Adipose tissue (tissue), 3 donors: ENCODE measurements around the gene BPTF. TPM values are rescaled to one million over a fixed set of nuclear protein-coding genes. Genes with fewer than 3 reads are reported as not detected.
"Not testable (repeated sequence)": the region's sequence is repeated elsewhere in the genome, so short reads cannot be mapped to it uniquely, and the experiment has no call there.

Experiments used
- H3K27ac ChIP-seq: one replicate; pipeline ENCODE4 v1.5.1; 2013; ENCODE audit warnings: low read depth, low read length
- WGBS, 3 donors: extraction: QIAGEN DNeasy Blood & Tissue Kit; methylation state at CpG; one replicate each; pipeline ENCODE4 v1.1.7; 2013; 5-methylcytosine and 5-hydroxymethylcytosine counted together
- polyA plus RNA-seq, 3 donors: library from polyadenylated mRNA; stranded (reverse); fragments of 200-250 nt; gene quantifications; one replicate each; pipeline ENCODE4 v1.2.3, GENCODE V29; 2013
- donor health status: healthy with polysubstance abuse.
- donor health status: Bipolar disorder and iron deficiency.
- donor health status: healthy.

The BPTF gene
- polyA plus RNA-seq, 3 donors: 10.6 to 23.1 (median 18.0) TPM

DNA sequence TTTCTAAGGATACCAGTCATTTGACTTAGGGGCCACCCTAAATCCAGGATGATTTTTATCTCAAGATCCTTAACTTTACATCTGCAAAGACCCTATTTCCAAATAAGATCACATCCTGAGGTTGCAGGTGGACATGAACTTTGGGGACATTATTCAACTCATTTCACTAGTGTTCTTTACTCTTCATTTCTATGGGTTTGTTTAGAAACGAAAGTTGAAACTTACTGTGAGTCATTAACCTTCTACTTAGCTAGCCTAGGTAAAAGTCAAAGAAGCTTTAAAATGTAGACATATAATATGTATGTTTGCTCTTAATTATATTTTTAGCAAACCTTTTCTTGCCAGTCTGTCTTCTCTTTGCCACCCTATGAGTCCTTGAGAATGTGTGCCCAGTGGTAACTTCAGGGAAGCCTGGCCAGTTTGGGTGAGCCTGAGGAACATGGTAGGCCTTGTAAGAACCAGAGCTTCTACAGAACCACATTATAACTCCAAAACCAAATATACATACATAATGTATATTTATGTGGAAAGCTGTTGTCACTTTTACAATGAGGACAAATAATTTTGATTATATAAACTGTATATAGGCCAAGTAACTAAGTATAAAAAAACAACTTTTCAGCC is 38.4 kb downstream of the BPTF start:
- no peak overlapping the region for H3K27ac ChIP-seq
- 83 to 89% (median 87%) methylated on average over 1 of the region's 1 CpG for WGBS, 3 donors

- H3K27ac ChIP-seq: no peak overlapping the region
- 21 to 44% (median 38%) methylated on average over 1 of the region's 1 CpG for WGBS, 3 donors
These were observed 40.1 kb downstream of the BPTF start for GRCh38 chr17:67865438-67865837.

- 80 to 87% (median 85%) methylated on average over 4 of the region's 4 CpGs for WGBS, 3 donors
- H3K27ac ChIP-seq: no peak overlapping the region
These were observed 42.3 kb downstream of the BPTF start for GRCh38 chr17:67867591-67867990.

DNA sequence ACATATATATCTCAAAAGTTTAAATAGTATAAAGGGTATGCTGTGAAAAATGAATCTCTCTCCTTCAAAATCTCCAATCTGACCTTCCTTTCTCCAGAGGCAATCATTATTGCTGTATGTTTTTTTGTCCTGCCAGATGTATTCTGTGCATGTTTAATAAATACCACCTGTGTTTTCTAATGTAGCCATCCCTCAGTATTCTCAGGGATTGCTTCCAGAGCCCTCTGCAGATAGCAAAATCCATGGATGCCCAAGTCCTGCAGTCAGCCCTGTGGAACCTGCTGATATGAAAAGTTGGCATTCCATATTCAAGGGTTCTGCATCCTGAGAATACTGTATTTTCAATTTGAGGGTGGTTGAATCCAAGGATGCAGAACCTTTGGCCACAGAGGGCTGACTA is 42.9 kb downstream of the BPTF start:
- no peak overlapping the region for H3K27ac ChIP-seq

DNA sequence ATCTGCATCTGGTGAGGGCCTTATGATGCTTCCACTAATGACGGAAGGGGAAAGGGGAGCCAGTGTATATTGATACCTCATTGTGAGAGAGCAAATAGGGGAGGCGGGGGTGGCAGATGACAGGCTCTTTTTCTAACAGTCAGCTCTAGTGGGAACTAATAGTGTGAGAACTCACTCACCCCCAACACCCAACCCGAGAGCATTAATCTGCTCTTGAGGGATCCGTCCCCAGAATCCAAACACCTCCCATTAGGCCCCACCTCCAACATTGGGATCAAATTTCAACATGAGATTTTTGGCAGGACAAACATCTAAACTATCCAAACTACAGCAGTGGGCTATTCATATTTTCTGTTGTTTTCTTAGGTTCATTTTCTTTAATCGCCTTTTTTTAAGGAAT is 54.4 kb downstream of the BPTF start:
- no peak overlapping the region for H3K27ac ChIP-seq
- WGBS, 3 donors: 79 to 80% (median 79%) methylated on average over 5 of the region's 5 CpGs

GRCh38 chr17:67881083-67881482 is 55.8 kb downstream of the BPTF start:
- 79 to 92% (median 87%) methylated on average over 1 of the region's 1 CpG for WGBS, 3 donors
- no peak overlapping the region for H3K27ac ChIP-seq

- no peak overlapping the region for H3K27ac ChIP-seq
- WGBS, 3 donors: 18 to 43% (median 18%) methylated on average over 1 of the region's 1 CpG
These were observed 59.4 kb downstream of the BPTF start for GRCh38 chr17:67884741-67885140.

DNA sequence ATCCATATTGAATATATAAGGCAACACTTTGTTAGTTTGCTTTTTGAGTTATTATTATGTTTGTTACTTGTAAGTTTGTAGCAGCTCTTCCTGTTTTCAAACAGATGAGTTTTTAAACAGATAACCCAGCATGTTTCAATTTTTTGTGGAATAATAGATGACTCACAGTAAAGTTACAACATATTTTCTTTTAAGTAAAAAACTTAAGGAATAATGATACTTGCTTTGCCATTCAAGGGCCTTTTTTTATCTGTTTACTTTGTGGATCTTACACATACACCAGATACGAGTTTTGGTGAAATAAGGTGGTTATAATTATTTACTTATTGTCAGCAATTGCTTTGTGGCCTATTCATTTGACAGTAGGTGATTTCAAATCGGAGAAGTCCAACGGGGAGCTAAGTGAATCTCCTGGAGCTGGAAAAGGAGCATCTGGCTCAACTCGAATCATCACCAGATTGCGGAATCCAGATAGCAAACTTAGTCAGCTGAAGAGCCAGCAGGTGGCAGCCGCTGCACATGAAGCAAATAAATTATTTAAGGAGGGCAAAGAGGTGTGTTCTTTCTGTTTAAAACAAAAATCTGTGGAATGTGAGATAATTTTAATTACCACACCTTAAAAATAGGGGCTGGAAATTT is 66.3 kb downstream of the BPTF start:
- WGBS, 3 donors: 44 to 67% (median 66%) methylated on average over 6 of the region's 6 CpGs
- no peak overlapping the region for H3K27ac ChIP-seq

DNA sequence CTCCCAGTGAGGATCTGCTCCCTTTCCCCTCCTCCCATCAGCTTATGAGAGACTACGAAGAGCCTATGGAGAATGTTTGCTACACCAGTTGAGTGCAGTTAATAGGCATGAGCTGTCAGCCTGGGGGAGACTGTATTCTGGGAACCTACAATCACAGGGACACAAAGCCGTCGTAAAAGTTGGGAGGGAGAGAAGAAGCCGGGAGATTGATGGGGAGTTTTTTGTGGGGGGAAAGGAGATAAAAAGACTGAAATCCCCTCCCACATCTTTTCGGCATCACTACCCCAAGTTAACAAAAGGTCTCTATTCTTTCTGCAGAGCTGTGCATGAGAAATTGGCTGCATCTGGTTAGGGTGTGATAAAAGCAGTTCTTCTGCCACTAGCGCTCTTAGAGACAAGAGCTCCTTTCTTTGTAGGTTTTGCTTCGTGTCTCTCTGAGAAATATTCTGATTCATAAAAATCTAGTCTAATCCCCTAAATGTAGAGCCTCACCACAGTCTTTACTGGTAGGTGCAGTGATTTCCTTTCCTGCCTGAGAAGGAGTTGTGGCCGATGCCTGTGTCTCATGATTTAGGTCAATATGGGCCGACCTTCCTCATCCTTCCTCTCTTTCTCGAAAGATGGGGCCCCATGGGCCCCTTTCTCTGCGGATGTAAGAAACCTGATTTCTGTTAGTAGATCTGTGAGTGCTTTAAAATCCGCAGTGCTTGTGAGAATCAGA is 77.4 kb downstream of the BPTF start:
- 84 to 91% (median 86%) methylated on average over 12 of the region's 12 CpGs for WGBS, 3 donors
- H3K27ac ChIP-seq: no peak overlapping the region

GRCh38 chr17:67905298-67905697 is 80.0 kb downstream of the BPTF start:
- not testable (repeated sequence) for H3K27ac ChIP-seq
- WGBS, 3 donors: 58 to 80% (median 75%) methylated on average over 2 of the region's 2 CpGs

DNA sequence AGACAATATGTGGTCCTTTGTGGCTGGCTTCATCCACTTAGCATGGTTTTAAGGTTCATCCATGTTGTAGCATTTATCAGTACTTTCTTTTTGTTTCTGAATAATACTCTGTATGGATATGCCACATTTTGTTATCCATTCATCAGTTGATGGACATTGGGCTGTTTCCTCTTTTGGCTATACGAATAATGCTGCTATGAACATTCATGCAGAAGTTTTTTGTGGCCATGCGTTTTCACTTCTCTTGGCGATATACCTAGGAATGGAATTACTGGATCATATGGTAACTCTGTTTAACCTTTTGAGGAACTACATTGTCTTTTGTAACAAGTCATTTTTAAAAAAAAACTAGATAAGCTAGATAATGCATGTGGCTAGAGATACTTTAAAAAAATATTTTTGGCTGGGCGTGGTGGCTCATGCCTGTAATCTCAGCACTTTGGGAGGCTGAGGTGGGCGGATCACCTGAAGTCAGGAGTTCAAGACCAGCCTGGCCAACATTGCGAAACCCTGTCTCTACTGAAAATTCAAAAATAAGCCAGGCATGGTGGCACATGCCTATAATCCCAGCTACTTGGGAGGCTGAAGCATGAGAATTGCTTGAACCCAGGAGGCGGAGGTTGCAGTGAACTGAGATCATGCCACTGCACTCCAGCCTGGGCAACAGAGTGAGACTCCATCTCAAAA is 85.0 kb downstream of the BPTF start:
- WGBS, 3 donors: 93 to 97% (median 94%) methylated on average over 7 of the region's 7 CpGs
- H3K27ac ChIP-seq: not testable (repeated sequence)

DNA sequence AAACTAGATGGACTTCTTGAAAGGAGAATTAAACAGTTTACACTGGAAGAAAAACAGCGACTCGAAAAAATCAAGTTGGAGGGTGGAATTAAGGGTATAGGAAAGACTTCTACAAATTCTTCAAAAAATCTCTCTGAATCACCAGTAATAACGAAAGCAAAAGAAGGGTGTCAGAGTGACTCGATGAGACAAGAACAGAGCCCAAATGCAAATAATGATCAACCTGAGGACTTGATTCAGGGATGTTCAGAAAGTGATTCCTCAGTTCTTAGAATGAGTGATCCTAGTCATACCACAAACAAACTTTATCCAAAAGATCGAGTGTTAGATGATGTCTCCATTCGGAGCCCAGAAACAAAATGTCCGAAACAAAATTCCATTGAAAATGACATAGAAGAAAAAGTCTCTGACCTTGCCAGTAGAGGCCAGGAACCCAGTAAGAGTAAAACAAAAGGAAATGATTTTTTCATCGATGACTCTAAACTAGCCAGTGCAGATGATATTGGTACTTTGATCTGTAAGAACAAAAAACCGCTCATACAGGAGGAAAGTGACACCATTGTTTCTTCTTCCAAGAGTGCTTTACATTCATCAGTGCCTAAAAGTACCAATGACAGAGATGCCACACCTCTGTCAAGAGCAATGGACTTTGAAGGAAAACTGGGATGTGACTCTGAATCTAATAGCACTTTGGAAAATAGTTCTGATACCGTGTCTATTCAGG is 85.9 kb downstream of the BPTF start:
- 97% methylated on average over 10 of the region's 10 CpGs for WGBS, 3 donors
- no peak overlapping the region for H3K27ac ChIP-seq

DNA sequence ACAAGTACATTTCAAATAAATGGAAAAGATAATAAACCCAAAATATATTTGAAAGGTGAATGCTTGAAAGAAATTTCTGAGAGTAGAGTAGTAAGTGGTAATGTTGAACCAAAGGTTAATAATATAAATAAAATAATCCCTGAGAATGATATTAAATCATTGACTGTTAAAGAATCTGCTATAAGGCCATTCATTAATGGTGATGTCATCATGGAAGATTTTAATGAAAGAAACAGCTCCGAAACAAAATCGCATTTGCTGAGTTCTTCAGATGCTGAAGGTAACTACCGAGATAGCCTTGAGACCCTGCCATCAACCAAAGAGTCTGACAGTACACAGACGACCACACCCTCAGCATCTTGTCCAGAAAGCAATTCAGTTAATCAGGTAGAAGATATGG is 86.8 kb downstream of the BPTF start:
- WGBS, 3 donors: 90 to 93% (median 92%) methylated on average over 4 of the region's 4 CpGs
- H3K27ac ChIP-seq: no peak overlapping the region

DNA sequence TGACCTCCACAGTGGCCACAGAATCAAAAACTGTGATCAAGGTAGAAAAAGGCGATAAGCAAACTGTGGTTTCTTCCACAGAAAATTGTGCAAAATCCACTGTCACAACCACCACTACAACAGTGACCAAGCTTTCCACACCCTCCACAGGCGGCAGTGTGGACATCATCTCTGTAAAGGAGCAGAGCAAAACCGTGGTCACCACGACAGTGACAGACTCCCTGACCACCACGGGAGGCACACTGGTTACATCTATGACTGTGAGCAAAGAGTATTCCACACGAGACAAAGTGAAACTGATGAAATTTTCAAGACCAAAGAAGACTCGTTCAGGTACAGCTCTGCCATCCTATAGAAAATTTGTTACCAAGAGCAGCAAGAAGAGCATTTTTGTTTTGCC is 87.4 kb downstream of the BPTF start:
- H3K27ac ChIP-seq: no peak overlapping the region
- WGBS, 3 donors: 68 to 90% (median 74%) methylated on average over 7 of the region's 7 CpGs

DNA sequence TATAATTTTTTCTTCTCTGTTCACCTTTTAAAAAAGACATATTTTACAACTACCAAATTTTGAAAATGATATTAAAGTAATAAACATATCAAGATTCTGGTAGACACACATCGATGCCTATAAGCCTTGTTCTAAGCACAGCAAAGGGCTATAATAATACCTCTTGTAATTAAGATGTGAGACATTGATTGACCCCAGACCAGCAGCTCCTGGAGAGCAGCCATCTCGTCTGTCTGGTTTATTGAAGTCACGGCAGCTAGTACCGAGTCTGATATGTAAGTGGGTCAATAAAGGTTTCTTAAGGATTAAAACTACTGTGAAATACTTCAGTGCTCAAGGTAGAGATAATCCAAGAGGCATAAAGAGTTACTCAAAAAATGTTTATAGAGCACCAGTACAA is 94.9 kb downstream of the BPTF start:
- 87 to 95% (median 93%) methylated on average over 4 of the region's 4 CpGs for WGBS, 3 donors
- H3K27ac ChIP-seq: no peak overlapping the region

DNA sequence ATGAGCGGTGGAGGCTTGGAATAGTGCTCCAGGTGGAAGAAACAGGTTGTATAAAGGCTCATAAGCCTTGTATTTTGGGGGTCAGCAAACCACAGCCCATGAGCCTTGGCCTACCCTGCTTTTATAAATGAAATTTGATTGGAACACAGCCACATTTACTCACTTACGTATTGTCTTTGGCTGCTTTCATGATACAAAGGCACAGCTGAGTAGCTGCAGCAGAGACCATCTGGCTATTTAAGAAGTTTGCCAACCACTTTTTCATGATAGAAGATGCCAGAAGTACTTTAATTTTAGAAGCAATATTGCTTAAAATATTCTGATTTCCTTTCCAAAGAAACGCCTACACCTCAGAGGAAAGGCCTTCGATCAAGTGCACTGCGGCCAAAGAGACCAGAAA is 97.2 kb downstream of the BPTF start:
- H3K27ac ChIP-seq: no peak overlapping the region
- 62 to 73% (median 66%) methylated on average over 5 of the region's 5 CpGs for WGBS, 3 donors

DNA sequence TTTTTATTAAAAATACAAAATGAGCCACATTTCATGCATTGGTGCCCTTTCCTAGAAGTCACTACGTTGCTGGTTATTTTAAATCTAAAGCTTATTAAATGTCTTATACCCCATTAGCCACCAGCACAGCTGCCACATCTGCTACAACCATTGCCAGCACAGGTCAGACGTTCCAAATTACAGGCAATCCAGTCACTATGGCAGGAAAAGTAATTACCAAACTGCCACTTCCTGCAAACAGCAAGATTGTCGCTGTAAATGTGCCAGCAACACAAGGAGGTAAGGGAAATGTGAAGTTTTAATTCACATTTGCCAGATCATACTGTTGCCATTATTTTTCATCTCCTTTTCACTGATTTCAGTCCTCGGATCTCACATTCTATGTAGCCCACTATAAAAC is 103.5 kb downstream of the BPTF start:
- 44 to 75% (median 49%) methylated on average over 4 of the region's 4 CpGs for WGBS, 3 donors

GRCh38 chr17:67931227-67931626 is 105.9 kb downstream of the BPTF start:
- H3K27ac ChIP-seq: no peak overlapping the region
- WGBS, 3 donors: 89 to 93% (median 90%) methylated on average over 5 of the region's 5 CpGs

More for the DNA sequence above, 103.5 kb downstream of the BPTF start:
- H3K27ac ChIP-seq: not testable (repeated sequence)

- 88 to 92% (median 90%) methylated on average over 3 of the region's 3 CpGs for WGBS, 3 donors
- no peak overlapping the region for H3K27ac ChIP-seq
These were observed 117.5 kb downstream of the BPTF start for GRCh38 chr17:67942810-67943209.
